Liver (tissue), 2 donors: Measurements from ENCODE around the gene AKAP12.

Experiments
- YY1 ChIP-seq: IDR thresholded peaks from 2 replicates; pipeline ENCODE4 v1.6.1; 2016; ENCODE audit warnings: antibody characterized with exemption, mild to moderate bottlenecking
- TF ChIP-seq, protein P1 (sequence below): fragments of 150-350 bp; IDR thresholded peaks from 2 replicates; pipeline ENCODE4 v1.5.1; 2017; ENCODE audit warnings: improper control_type of control experiment, low read depth, low read length; ENCODE audit not compliant: missing input control
- donor health status: healthy.

DNA sequence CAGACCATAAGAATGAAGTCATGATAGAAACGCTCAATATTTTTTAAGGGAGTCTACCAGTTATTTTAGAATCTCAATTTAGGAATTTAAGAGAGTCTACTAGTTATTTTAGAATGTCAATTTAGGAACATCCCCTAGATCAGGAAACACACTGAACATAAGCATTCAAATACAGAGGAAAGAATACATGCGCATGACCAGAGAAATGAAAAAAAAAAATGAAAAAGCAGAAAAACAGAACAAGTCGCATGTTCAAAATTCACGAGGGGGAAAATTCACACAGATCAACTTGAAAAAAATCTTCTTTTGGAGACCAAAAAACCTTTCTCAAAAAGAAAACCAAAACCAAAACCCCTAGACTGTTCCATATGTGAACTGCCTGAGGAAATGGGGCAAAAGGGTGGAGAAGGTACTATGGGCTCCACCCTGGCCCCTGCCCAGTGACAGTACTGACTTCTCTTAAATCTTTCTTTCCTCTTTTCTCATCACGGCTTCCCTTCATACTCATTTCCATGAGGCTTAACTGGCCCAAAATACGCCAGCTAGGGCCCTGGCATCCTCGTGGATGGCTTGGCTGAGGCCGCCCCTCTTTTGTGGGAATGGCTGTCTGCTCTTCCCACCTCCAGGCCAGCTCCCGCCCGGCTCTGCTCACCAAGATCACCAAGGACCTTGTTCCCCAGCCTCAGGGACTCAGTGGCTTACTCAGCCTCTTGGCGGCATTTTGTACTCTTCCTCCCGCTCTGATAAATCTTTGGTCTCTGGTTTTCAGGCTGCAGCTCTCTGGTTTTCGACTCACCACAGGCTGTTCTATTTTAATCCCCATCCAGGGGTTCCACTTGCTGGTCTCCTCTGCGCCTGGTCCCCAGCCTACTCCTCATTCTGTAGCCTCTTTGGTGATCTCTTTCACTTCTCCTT, 140.4 kb downstream of the AKAP12 start:
- TF ChIP-seq, protein P1, sequence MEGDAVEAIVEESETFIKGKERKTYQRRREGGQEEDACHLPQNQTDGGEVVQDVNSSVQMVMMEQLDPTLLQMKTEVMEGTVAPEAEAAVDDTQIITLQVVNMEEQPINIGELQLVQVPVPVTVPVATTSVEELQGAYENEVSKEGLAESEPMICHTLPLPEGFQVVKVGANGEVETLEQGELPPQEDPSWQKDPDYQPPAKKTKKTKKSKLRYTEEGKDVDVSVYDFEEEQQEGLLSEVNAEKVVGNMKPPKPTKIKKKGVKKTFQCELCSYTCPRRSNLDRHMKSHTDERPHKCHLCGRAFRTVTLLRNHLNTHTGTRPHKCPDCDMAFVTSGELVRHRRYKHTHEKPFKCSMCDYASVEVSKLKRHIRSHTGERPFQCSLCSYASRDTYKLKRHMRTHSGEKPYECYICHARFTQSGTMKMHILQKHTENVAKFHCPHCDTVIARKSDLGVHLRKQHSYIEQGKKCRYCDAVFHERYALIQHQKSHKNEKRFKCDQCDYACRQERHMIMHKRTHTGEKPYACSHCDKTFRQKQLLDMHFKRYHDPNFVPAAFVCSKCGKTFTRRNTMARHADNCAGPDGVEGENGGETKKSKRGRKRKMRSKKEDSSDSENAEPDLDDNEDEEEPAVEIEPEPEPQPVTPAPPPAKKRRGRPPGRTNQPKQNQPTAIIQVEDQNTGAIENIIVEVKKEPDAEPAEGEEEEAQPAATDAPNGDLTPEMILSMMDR: no peak
- TF ChIP-seq YY1: no peak
